B cell (primary cell): Measurements from ENCODE around the gene PPAN. TPM values are rescaled to one million over a fixed set of nuclear protein-coding genes. Genes with fewer than 3 reads are reported as not detected.

Experiments used
- ATAC-seq: fragments of 200-7000 bp; cut with Tn5 transposase; one replicate; pipeline ENCODE4 v1.10.0; 2021; ENCODE audit warnings: low read depth, mild to moderate bottlenecking, moderate number of reproducible peaks, moderate library complexity
- CTCF ChIA-PET: fragments of 350-600 bp; sonication (Branson Sonifier 250); formaldehyde crosslinking; loops from one replicate; lab custom pipeline; 2021; ENCODE audit warnings: antibody characterized with exemption, inconsistent platforms; lab: Charles Lee
- POLR2A ChIA-PET: fragments of 350-600 bp; sonication (Branson Sonifier 250); formaldehyde crosslinking; loops from one replicate; lab custom pipeline; 2021; ENCODE audit warnings: antibody characterized with exemption; lab: Charles Lee
- DNase-seq: peaks from one replicate; pipeline ENCODE4 v3.0.0; 2013
- H2AFZ ChIP-seq: 2 replicates; pipeline ENCODE4 v1.6.1; 2012; ENCODE audit warnings: mild to moderate bottlenecking, low read depth, low read length; ENCODE audit not compliant: insufficient read depth, poor library complexity, severe bottlenecking
- H3K27ac ChIP-seq, 2 donors: 1 replicate in 1 of 2; 2 replicates in 1 of 2; pipeline ENCODE4 v1.5.1; 2012 to 2013; ENCODE audit warnings: low read length in 2 of 2, mild to moderate bottlenecking in 2 of 2, moderate library complexity in 1 of 2
- H3K27me3 ChIP-seq, 4 experiments: fragments of 200-600 bp in 1 of 4; sonication (generic) in 1 of 4; replicated peaks in 1 of 4; 1 replicate in 2 of 4; 2 replicates in 2 of 4; pipeline versions ENCODE4 v1.6.1 to v1.7.0; 2013 to 2016; ENCODE audit warnings: low read length in 3 of 4, mild to moderate bottlenecking in 2 of 4, mixed read lengths in 1 of 4, moderate library complexity in 1 of 4; ENCODE audit not compliant: insufficient read depth in 4 of 4, control insufficient read depth in 3 of 4; ENCODE audit errors: control extremely low read depth in 1 of 4
- H3K36me3 ChIP-seq, 2 experiments: replicated peaks in 1 of 2; 1 replicate in 1 of 2; 2 replicates in 1 of 2; pipeline versions ENCODE4 v1.6.1 to v1.7.1; 2013; ENCODE audit warnings: low read length in 1 of 2; ENCODE audit not compliant: insufficient read depth in 2 of 2, control insufficient read depth in 1 of 2; ENCODE audit errors: control extremely low read depth in 1 of 2, extremely low read depth in 1 of 2
- H3K4me1 ChIP-seq, 2 donors: fragments of 200-600 bp in 1 of 2; sonication (generic) in 1 of 2; 1 replicate in 1 of 2; 2 replicates in 1 of 2; pipeline versions ENCODE4 v1.5.1 to v1.6.1; 2013 to 2017; ENCODE audit warnings: low read length in 2 of 2; ENCODE audit not compliant: control insufficient read depth in 2 of 2, insufficient read depth in 2 of 2
- H3K4me2 ChIP-seq: replicated peaks from 2 replicates; pipeline ENCODE3; 2012; ENCODE audit warnings: mild to moderate bottlenecking, low read depth, low read length; ENCODE audit not compliant: poor library complexity, severe bottlenecking
- H3K4me3 ChIP-seq, 5 experiments: fragments of 200-600 bp in 1 of 5; sonication (generic) in 1 of 5; 1 replicate in 3 of 5; 2 replicates in 2 of 5; pipeline versions ENCODE4 v1.5.1 to v1.7.0; 2011 to 2016; ENCODE audit warnings: low read length in 4 of 5, mild to moderate bottlenecking in 4 of 5, low read depth in 2 of 5, control low read depth in 1 of 5, moderate library complexity in 1 of 5; ENCODE audit not compliant: insufficient read depth in 1 of 5; ENCODE audit errors: control extremely low read depth in 1 of 5, extremely low read depth in 1 of 5
- H3K79me2 ChIP-seq: fragments of 200-600 bp; sonication (generic); one replicate; pipeline ENCODE4 v1.6.0; 2016; ENCODE audit warnings: low read length; ENCODE audit not compliant: control insufficient read depth, insufficient read depth
- H3K9ac ChIP-seq: fragments of 200-600 bp; sonication (generic); 2 replicates; pipeline ENCODE4 v1.6.1; 2017; ENCODE audit warnings: mild to moderate bottlenecking, low read length, moderate library complexity
- H3K9me3 ChIP-seq, 3 donors: one replicate each; pipeline versions ENCODE4 v1.6.1 to v1.7.1; 2013; ENCODE audit warnings: low read length in 2 of 3; ENCODE audit not compliant: control insufficient read depth in 2 of 3, insufficient read depth in 1 of 3; ENCODE audit errors: control extremely low read depth in 1 of 3
- H4K20me1 ChIP-seq: 2 replicates; pipeline ENCODE4 v1.6.0; 2012; ENCODE audit warnings: mild to moderate bottlenecking, low read length; ENCODE audit not compliant: insufficient read depth, control insufficient read depth, poor library complexity, severe bottlenecking
- H3K27ac Mint-ChIP-seq: one replicate; pipeline ENCODE4 v1.8.0; 2021; ENCODE audit warnings: mixed read lengths
- H3K27me3 Mint-ChIP-seq: one replicate; pipeline ENCODE4 v1.8.0; 2021; ENCODE audit warnings: mixed read lengths
- H3K4me1 Mint-ChIP-seq: one replicate; pipeline ENCODE4 v1.8.0; 2021; ENCODE audit warnings: mixed read lengths
- H3K4me3 Mint-ChIP-seq: one replicate; pipeline ENCODE4 v1.8.0; 2021; ENCODE audit warnings: mixed read lengths
- H3K9me3 Mint-ChIP-seq: one replicate; pipeline ENCODE4 v1.8.0; 2022; ENCODE audit warnings: mixed read lengths; ENCODE audit not compliant: insufficient read depth
- EZH2 ChIP-seq: IDR thresholded peaks from 2 replicates; pipeline ENCODE4 v1.6.1; 2012; ENCODE audit warnings: borderline replicate concordance, low read depth, mild to moderate bottlenecking, moderate library complexity, low read length; ENCODE audit not compliant: insufficient read depth, poor library complexity, severe bottlenecking
- WGBS: methylation state at CpG from one replicate; pipeline ENCODE4 v1.1.5; 2013; ENCODE audit warnings: missing lambda C conversion rate; ENCODE audit not compliant: insufficient coverage; 5-methylcytosine and 5-hydroxymethylcytosine counted together
- intact Hi-C: fragments of 100-400 bp; cut with micrococcal nuclease; formaldehyde crosslinking; loops from one replicate; pipeline ENCODE4 v1.10.0; 2022
- polyA plus RNA-seq: library from polyadenylated mRNA; depleted of rRNA; stranded (reverse); fragments of >200 nt; gene quantifications from 2 replicates; pipeline ENCODE4 v1.2.3, GENCODE V29; 2012
- total RNA-seq, 2 donors: library from RNA; stranded (reverse); fragments of 120-200 nt in 1 of 2; gene quantifications; 1 replicate in 1 of 2; 2 replicates in 1 of 2; pipeline versions ENCODE4 v1.2.3 to v1.2.4, GENCODE V29; 2013 to 2022
- TF ChIP-seq, protein P1 (sequence below): fragments of 200-600 bp; IDR thresholded peaks from one replicate; pipeline ENCODE4 v1.8.0; 2022; ENCODE audit warnings: antibody characterized with exemption, mild to moderate bottlenecking

The PPAN gene
- total and polyA plus RNA-seq, 2 donors (not counting 1 experiment from before 2014, with no cell fraction given), result 42.2 to 88.0 TPM

- CTCF ChIA-PET, result no interaction called here
- peaks cover 19% of the 10 kb centered on the region for H3K4me1 Mint-ChIP-seq
- 4% methylated on average over 30 of the region's 43 CpGs for WGBS
- DNase-seq, result peak; percentile 42
- no peaks in the 10 kb centered on the region for H3K27me3 ChIP-seq
- no peak for ATAC-seq
- H2AFZ ChIP-seq, result peak overlapping the region; percentile 91
- peak overlapping the region; percentile 70 to 80 for H3K27ac ChIP-seq
- H3K79me2 ChIP-seq, result peaks cover 9% of the 10 kb centered on the region
- peak overlapping the region; percentile 89 for H3K4me3 Mint-ChIP-seq
- peaks cover 0 to 9% of the 10 kb centered on the region in 2 experiments for H3K36me3 ChIP-seq
- POLR2A ChIA-PET, result interaction anchor here (0.7 kb wide), 2 partner anchors 16 to 19 kb away, joined by 4 to 5 read pairs; partner anchors contain the start of genes ANGPTL6 and PPAN
- no peaks in the 10 kb centered on the region for H3K9me3 ChIP-seq
- H3K27ac Mint-ChIP-seq, result peak overlapping the region; percentile 63
- intact Hi-C loops, result loop anchor here (1.0 to 10.0 kb wide), 4 partner anchors 10 to 108 kb away; partner anchors contain the start of genes DNMT1 and PPAN
- no peaks in the 10 kb centered on the region for H3K9me3 Mint-ChIP-seq
- H3K9ac ChIP-seq, result peak overlapping the region; percentile 96
- H3K4me2 ChIP-seq, result peak overlapping the region; percentile 100
- no peaks in the 10 kb centered on the region for H4K20me1 ChIP-seq
- H3K27me3 Mint-ChIP-seq, result no peaks in the 10 kb centered on the region
- TF ChIP-seq, protein P1, sequence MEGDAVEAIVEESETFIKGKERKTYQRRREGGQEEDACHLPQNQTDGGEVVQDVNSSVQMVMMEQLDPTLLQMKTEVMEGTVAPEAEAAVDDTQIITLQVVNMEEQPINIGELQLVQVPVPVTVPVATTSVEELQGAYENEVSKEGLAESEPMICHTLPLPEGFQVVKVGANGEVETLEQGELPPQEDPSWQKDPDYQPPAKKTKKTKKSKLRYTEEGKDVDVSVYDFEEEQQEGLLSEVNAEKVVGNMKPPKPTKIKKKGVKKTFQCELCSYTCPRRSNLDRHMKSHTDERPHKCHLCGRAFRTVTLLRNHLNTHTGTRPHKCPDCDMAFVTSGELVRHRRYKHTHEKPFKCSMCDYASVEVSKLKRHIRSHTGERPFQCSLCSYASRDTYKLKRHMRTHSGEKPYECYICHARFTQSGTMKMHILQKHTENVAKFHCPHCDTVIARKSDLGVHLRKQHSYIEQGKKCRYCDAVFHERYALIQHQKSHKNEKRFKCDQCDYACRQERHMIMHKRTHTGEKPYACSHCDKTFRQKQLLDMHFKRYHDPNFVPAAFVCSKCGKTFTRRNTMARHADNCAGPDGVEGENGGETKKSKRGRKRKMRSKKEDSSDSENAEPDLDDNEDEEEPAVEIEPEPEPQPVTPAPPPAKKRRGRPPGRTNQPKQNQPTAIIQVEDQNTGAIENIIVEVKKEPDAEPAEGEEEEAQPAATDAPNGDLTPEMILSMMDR, result no peak
- no peak for TF ChIP-seq EZH2
- peak overlapping the region; percentile 50 to 99 (median 96) for H3K4me3 ChIP-seq
- peaks cover 6 to 20% of the 10 kb centered on the region in 2 donors for H3K4me1 ChIP-seq
Measured at GRCh38 chr19:10086591-10087192, 19.5 kb upstream of the PPAN start.
